Kidney capillary endothelial cell (primary cell): ENCODE measurements around the gene RECQL.
A peak's percentile ranks its signal among the peaks of the same experiment; 100 is the strongest.

Experiments
- DNase-seq: peaks from one replicate; pipeline ENCODE4 v3.0.0-alpha.2; 2018; ENCODE audit warnings: low spot score

RECQL gene

GRCh38 chr12:21501258-21502163 lies at the start of gene RECQL, which contains the start of gene GOLT1B:
Gene RECQL (minus strand): TSS chr12:21501635. CDS start chr12:21499570, 2,065 bp downstream.
Gene GOLT1B (plus strand): TSS chr12:21501789. CDS start chr12:21501924, 135 bp downstream.
- peak; percentile 98 for DNase-seq

- DNase-seq: no peak
Measured at GRCh38 chr12:21547437-21547836, 46.0 kb upstream of the RECQL start.

GRCh38 chr12:21546716-21547115 lies 45.3 kb upstream of the RECQL start:
- DNase-seq: no peak

- DNase-seq: no peak
Measured at GRCh38 chr12:21545557-21545956, 44.1 kb upstream of the RECQL start.

- no peak for DNase-seq
Measured at GRCh38 chr12:21543151-21543550, 41.7 kb upstream of the RECQL start.

- no peak for DNase-seq
Measured at GRCh38 chr12:21542403-21542802, 41.0 kb upstream of the RECQL start.

GRCh38 chr12:21541773-21542172 lies 40.3 kb upstream of the RECQL start:
- no peak for DNase-seq

- DNase-seq: no peak
Measured at GRCh38 chr12:21539797-21540196, 38.4 kb upstream of the RECQL start.

GRCh38 chr12:21538061-21538653 lies 36.7 kb upstream of the RECQL start:
- no peak for DNase-seq

GRCh38 chr12:21529456-21529855 lies 28.0 kb upstream of the RECQL start:
- no peak for DNase-seq

GRCh38 chr12:21528953-21529352 lies 27.5 kb upstream of the RECQL start:
- no peak for DNase-seq

GRCh38 chr12:21527451-21528180 lies 26.2 kb upstream of the RECQL start:
- peak; percentile 26 for DNase-seq

- peak; percentile 1 for DNase-seq
Measured at GRCh38 chr12:21526721-21527345, 25.4 kb upstream of the RECQL start.

- DNase-seq: peak; percentile 6
Measured at GRCh38 chr12:21526053-21526452, 24.6 kb upstream of the RECQL start, which contains the start of gene SPX. Gene SPX (plus strand): TSS chr12:21526296. CDS start chr12:21526473, 177 bp downstream.

GRCh38 chr12:21523148-21523547 lies 21.7 kb upstream of the RECQL start:
- DNase-seq: no peak

GRCh38 chr12:21521541-21521940 lies 20.1 kb upstream of the RECQL start:
- DNase-seq: no peak

GRCh38 chr12:21518451-21518850 lies 17.0 kb upstream of the RECQL start:
- DNase-seq: no peak

GRCh38 chr12:21516281-21516680 lies 14.8 kb upstream of the RECQL start:
- no peak for DNase-seq

- no peak for DNase-seq
Measured at GRCh38 chr12:21509768-21510167, 8.3 kb upstream of the RECQL start.

- DNase-seq: no peak
Measured at GRCh38 chr12:21507849-21508248, 6.4 kb upstream of the RECQL start.

- no peak for DNase-seq
Measured at GRCh38 chr12:21505888-21506287, 4.5 kb upstream of the RECQL start.

- DNase-seq: no peak
Measured at GRCh38 chr12:21502872-21503271, 1.4 kb upstream of the RECQL start.
